ENCODE measurements around the gene TAF8.
"Not testable (repeated sequence)": the region's sequence is repeated elsewhere in the genome, so short reads cannot be mapped to it uniquely, and the experiment has no call there.

TAF8 gene

GRCh38 chr6:42050297-42051267, at the start of gene TAF8:
Gene TAF8, plus strand, starts transcription at chr6:42050524. Its CDS starts 18 bp downstream, at chr6:42050542.
- H3K36me3 Mint-ChIP-seq: peaks cover 62% of the 10 kb centered on the region
- peaks cover 52% of the 10 kb centered on the region for H3K4me1 Mint-ChIP-seq
- H3K4me3 Mint-ChIP-seq: peak within 1 kb of the TSS; percentile 91
- peak within 1 kb of the TSS; percentile 96 for H3K27ac Mint-ChIP-seq
- DNase-seq (ENCODE audit: low spot score in 2 of 2): peak; percentile 82 to 94
- H3K9me3 Mint-ChIP-seq: no peaks in the 10 kb centered on the region
- peak; percentile 85 for ATAC-seq

GRCh38 chr6:42001506-42001905, 48.8 kb upstream of the TAF8 start:
- DNase-seq (ENCODE audit: low spot score in 2 of 2) (no peak), ATAC-seq (no peak)
- H3K27ac Mint-ChIP-seq: peak overlapping the region; percentile 72
- no peaks in the 10 kb centered on the region for H3K9me3 Mint-ChIP-seq
- peaks cover 48% of the 10 kb centered on the region for H3K36me3 Mint-ChIP-seq
- peaks cover 29% of the 10 kb centered on the region for H3K4me1 Mint-ChIP-seq
- no peak overlapping the region for H3K4me3 Mint-ChIP-seq

- DNase-seq (ENCODE audit: low spot score in 2 of 2); H3K9me3 Mint-ChIP-seq; ATAC-seq; H3K4me3 Mint-ChIP-seq: not testable (repeated sequence)
- Mint-ChIP-seq H3K36me3 (peaks cover 40% of the 10 kb centered on the region), H3K27ac (peak overlapping the region; percentile 81), H3K4me1 (peaks cover 38% of the 10 kb centered on the region)
Observed at GRCh38 chr6:42003658-42004057, 46.7 kb upstream of the TAF8 start.

GRCh38 chr6:42007286-42008137, 42.8 kb upstream of the TAF8 start:
- H3K36me3 Mint-ChIP-seq: peaks cover 32% of the 10 kb centered on the region
- DNase-seq (ENCODE audit: low spot score in 2 of 2): no peak
- H3K27ac Mint-ChIP-seq: peak overlapping the region; percentile 91
- peaks cover 58% of the 10 kb centered on the region for H3K4me1 Mint-ChIP-seq
- no peaks in the 10 kb centered on the region for H3K9me3 Mint-ChIP-seq
- peak; percentile 78 for ATAC-seq
- peak overlapping the region; percentile 76 for H3K4me3 Mint-ChIP-seq

- H3K27ac Mint-ChIP-seq: peak overlapping the region; percentile 91
- H3K4me1 Mint-ChIP-seq: peaks cover 58% of the 10 kb centered on the region
- peaks cover 26% of the 10 kb centered on the region for H3K36me3 Mint-ChIP-seq
- not testable (repeated sequence) for H3K9me3 Mint-ChIP-seq; DNase-seq (ENCODE audit: low spot score in 2 of 2); ATAC-seq
- peak overlapping the region; percentile 76 for H3K4me3 Mint-ChIP-seq
Observed at GRCh38 chr6:42008138-42008528, 42.2 kb upstream of the TAF8 start.

- Mint-ChIP-seq H3K27ac (peak overlapping the region; percentile 91), H3K4me1 (peaks cover 62% of the 10 kb centered on the region), H3K4me3 (peak overlapping the region; percentile 65), H3K36me3 (peaks cover 12% of the 10 kb centered on the region), H3K9me3 (no peaks in the 10 kb centered on the region)
- ATAC-seq: peak; percentile 46
- DNase-seq (ENCODE audit: low spot score in 2 of 2): no peak
Observed at GRCh38 chr6:42009844-42010184, 40.5 kb upstream of the TAF8 start.

GRCh38 chr6:42010185-42010891, 40.0 kb upstream of the TAF8 start:
- Mint-ChIP-seq H3K4me1 (peaks cover 65% of the 10 kb centered on the region), H3K36me3 (peaks cover 12% of the 10 kb centered on the region), H3K9me3 (no peaks in the 10 kb centered on the region), H3K4me3 (peak overlapping the region; percentile 65), H3K27ac (peak overlapping the region; percentile 91)
- DNase-seq (ENCODE audit: low spot score in 2 of 2) (no peak), ATAC-seq (peak; percentile 63)

- Mint-ChIP-seq H3K9me3 (no peaks in the 10 kb centered on the region), H3K27ac (peak overlapping the region; percentile 91)
- no peak for ATAC-seq
Observed at GRCh38 chr6:42010909-42011308, 39.4 kb upstream of the TAF8 start.

GRCh38 chr6:42012501-42013133, 37.7 kb upstream of the TAF8 start:
- peaks cover 26% of the 10 kb centered on the region for H3K36me3 Mint-ChIP-seq
- H3K27ac Mint-ChIP-seq: peak overlapping the region; percentile 83
- no peak for DNase-seq (ENCODE audit: low spot score in 2 of 2)
- ATAC-seq: no peak
- H3K4me3 Mint-ChIP-seq: peak overlapping the region; percentile 24
- peaks cover 69% of the 10 kb centered on the region for H3K4me1 Mint-ChIP-seq
- no peaks in the 10 kb centered on the region for H3K9me3 Mint-ChIP-seq

More at GRCh38 chr6:42010909-42011308, 39.4 kb upstream of the TAF8 start:
- DNase-seq (ENCODE audit: low spot score in 2 of 2): no peak
- Mint-ChIP-seq H3K36me3 (peaks cover 12% of the 10 kb centered on the region), H3K4me3 (peak overlapping the region; percentile 65), H3K4me1 (peaks cover 65% of the 10 kb centered on the region)

- peak; percentile 84 for ATAC-seq
Observed at GRCh38 chr6:42013134-42013516, 37.2 kb upstream of the TAF8 start.

GRCh38 chr6:42017021-42017643, 33.2 kb upstream of the TAF8 start:
- H3K27ac Mint-ChIP-seq: peak overlapping the region; percentile 95
- DNase-seq (ENCODE audit: low spot score in 2 of 2) (no peak), ATAC-seq (peak; percentile 83)
- no peaks in the 10 kb centered on the region for H3K9me3 Mint-ChIP-seq
- H3K36me3 Mint-ChIP-seq: peaks cover 26% of the 10 kb centered on the region
- peaks cover 53% of the 10 kb centered on the region for H3K4me1 Mint-ChIP-seq
- peak overlapping the region; percentile 64 for H3K4me3 Mint-ChIP-seq

More at GRCh38 chr6:42013134-42013516, 37.2 kb upstream of the TAF8 start:
- H3K27ac Mint-ChIP-seq: peak overlapping the region; percentile 83
- peaks cover 65% of the 10 kb centered on the region for H3K4me1 Mint-ChIP-seq
- peak overlapping the region; percentile 24 for H3K4me3 Mint-ChIP-seq
- H3K9me3 Mint-ChIP-seq: no peaks in the 10 kb centered on the region
- H3K36me3 Mint-ChIP-seq: peaks cover 24% of the 10 kb centered on the region
- DNase-seq (ENCODE audit: low spot score in 2 of 2): no peak

GRCh38 chr6:42020967-42021366, 29.4 kb upstream of the TAF8 start:
- H3K27ac Mint-ChIP-seq: peak overlapping the region; percentile 97
- peaks cover 25% of the 10 kb centered on the region for H3K36me3 Mint-ChIP-seq
- DNase-seq (ENCODE audit: low spot score in 2 of 2) (no peak), ATAC-seq (no peak)
- H3K4me1 Mint-ChIP-seq: peaks cover 70% of the 10 kb centered on the region
- no peaks in the 10 kb centered on the region for H3K9me3 Mint-ChIP-seq
- peak overlapping the region; percentile 77 for H3K4me3 Mint-ChIP-seq

GRCh38 chr6:42021847-42022754, 28.2 kb upstream of the TAF8 start:
- H3K9me3 Mint-ChIP-seq: no peaks in the 10 kb centered on the region
- peaks cover 75% of the 10 kb centered on the region for H3K4me1 Mint-ChIP-seq
- DNase-seq (ENCODE audit: low spot score in 2 of 2) (peak in 1 of 2 donors; percentile 78), ATAC-seq (peak; percentile 86)
- peaks cover 14% of the 10 kb centered on the region for H3K36me3 Mint-ChIP-seq
- H3K4me3 Mint-ChIP-seq: peak overlapping the region; percentile 77
- peak overlapping the region; percentile 97 for H3K27ac Mint-ChIP-seq

All from stimulated activated effector memory CD8-positive, alpha-beta T cell treated with anti-CD3 and anti-CD28 coated beads, Interleukin-12 subunit alpha, Interleukin-12 subunit beta, amount 100 ng/mL, for 72 hours (primary cell).